Stimulated activated CD8-positive, alpha-beta memory T cell treated with anti-CD3 and anti-CD28 coated beads, Interleukin-7, amount 100 ng/mL, for 24 hours (primary cell): ENCODE results near the gene ZIC2.
"Not testable (repeated sequence)": the region's sequence is repeated elsewhere in the genome, so short reads cannot be mapped to it uniquely, and the experiment has no call there.

Experiments
- DNase-seq: peaks from one replicate; pipeline ENCODE4 v3.0.0-alpha.2; 2020; ENCODE audit warnings: low read depth

ZIC2 gene

DNA sequence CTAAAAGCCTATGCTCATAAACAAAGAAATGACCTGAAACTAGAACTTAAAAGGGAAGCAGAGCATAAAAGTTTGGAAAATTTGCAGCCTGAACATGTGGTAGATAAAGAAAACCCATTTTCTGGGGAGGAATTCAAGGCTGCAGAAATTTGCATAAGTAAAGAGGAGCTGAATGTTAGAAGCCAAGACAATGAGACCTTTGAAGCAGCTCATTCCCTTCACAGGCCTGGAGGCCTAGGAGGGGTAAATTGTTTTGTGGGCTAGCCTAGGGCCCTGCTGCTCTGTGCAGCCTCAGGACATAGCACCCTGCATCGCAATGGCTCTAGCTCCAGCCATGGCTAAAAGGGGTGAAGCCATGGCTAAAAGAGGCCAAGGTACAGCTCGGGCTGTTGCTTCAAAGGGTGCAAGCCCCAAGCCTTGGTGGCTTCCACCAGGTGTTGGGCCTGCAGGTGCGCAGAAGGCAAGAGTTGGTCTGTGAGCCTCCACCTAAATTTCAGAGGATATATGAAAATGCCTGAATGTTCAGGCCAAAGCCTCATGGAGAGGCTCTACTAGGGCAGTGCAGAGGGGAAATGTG lies 38.3 kb downstream of the ZIC2 start:
- DNase-seq = no peak

- DNase-seq = no peak
Measured at GRCh38 chr13:100022798-100023197, 41.2 kb downstream of the ZIC2 start.

- DNase-seq = no peak
Measured at GRCh38 chr13:100024023-100024422, 42.4 kb downstream of the ZIC2 start.

DNA sequence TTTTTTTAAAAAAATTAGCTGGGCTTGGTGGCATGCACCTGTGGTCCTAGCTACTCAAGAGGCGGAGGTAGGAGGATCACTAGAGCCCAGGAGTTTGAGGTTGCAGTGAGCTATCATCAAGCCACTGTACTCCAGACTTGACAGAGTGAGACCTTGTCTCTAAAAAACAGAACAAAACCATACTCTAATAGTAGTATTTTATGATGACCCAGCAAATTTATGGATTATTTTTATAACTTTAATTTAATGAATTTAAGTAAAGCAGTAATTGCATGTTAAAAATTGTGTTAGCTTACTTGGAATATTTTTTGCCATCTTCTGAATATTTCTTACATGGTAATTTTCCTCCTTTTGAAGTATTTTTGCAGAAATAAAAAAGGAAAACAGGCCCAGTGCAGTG lies 48.3 kb downstream of the ZIC2 start:
- no peak for DNase-seq

DNA sequence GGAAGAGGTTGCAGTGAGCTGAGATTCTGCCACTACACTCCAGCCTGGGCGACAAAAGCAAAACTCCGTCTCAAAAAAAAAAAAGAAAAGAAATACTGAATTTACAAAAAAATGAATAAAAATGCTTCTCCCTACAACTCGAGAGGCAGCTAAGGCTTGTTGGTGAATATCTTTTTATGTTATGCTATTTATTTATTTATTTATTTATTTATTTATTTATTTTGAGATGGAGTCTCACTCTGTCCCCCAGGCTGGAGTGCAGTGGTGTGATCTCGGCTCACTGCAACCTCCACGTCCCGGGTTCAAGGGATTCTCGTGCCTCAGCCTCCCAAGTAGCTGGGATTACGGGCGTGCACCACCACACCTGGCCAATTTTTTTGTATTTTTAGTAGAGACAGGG lies 51.1 kb downstream of the ZIC2 start:
- DNase-seq = not testable (repeated sequence)

DNA sequence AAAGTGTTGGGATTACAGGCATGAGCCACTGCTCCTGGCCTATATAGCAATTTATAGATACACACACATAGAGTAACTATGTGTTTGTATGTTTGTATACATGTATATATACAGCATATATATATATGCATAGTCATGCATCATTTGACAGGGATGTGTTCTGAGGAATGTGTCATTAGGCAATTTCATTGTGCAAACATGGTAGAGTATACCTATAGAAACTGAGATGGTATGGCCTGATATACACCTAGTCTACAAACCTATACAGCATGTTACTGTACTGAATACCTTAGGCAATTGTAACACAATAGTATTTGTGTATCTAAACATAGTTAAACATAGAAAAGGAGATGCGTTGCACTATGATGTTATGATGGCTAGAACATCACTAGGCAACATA lies 54.4 kb downstream of the ZIC2 start:
- no peak for DNase-seq
